ENCODE results near the gene RAPSN.
"Not testable (repeated sequence)": the region's sequence is repeated elsewhere in the genome, so short reads cannot be mapped to it uniquely, and the experiment has no call there.

RAPSN gene

DNA sequence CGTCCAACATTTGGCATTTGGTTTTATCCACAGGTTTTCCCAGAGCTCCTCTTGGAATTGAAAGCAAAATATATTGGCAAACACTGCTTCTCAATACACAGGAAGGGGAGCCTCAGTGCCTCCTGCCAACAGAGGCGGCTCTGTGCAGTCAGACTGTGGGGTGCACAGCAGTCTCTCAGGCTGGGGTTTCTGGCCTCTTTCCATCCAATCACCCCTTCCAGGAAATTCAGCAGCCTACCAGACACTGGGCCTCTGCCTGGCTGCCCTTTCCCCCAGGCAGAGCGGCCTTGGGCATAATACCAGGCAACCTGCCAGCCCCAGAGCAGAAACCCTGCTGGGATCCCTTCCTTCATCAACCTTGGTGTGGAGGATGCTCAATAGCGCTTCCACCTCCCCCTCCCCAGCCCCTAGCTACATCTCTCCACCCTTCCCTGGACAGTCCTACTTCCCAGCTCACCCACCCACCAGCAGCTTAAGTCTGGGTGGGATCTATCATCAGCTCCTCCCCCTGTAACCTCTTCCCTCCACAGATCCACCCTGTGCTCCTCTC, 17.8 kb upstream of the RAPSN start:
- H3K4me3 ChIP-seq (ENCODE audit: low read depth, low read length), result no peak overlapping the region

DNA sequence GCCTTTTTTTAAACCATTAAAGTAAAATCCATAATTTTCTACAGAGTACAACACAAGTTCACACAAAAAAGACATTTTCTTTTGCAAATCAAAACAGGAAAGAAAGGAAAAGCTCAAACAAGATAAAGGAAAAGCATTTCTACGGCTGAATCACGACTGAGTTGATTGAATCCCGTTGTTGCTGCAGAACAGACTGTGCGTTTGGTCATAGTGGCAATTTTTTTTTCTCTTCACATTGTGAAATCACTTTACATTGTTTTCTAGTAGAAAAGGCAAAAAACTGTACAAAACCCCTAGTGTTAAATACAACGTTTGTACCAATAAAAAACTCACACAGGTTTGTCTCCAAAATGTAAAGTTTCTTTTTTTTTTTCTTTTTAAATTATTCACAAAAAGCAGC, 17.3 kb upstream of the RAPSN start:
- no peak overlapping the region for H3K4me3 ChIP-seq (ENCODE audit: low read depth, low read length)

DNA sequence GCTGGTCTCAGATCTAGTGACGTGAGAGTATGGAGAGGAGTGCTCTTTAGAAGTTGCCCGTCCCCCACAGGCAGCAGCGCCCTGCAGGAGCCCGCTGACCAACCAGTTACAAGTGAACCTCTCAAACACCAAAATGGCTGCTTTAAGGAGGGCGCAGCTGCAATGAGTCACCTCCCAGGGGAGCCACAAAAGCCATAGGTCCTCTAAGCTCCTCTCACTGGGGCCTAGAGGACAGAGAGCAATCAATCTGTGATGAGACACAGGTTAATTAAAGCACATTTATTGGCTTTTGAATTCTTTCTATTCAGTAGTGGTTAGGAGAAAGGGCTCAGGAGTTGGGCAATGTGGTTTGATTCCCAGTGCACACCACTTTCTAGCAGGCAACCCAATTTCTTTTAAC, 15.5 kb upstream of the RAPSN start:
- H3K4me3 ChIP-seq (ENCODE audit: low read depth, low read length), result no peak overlapping the region

DNA sequence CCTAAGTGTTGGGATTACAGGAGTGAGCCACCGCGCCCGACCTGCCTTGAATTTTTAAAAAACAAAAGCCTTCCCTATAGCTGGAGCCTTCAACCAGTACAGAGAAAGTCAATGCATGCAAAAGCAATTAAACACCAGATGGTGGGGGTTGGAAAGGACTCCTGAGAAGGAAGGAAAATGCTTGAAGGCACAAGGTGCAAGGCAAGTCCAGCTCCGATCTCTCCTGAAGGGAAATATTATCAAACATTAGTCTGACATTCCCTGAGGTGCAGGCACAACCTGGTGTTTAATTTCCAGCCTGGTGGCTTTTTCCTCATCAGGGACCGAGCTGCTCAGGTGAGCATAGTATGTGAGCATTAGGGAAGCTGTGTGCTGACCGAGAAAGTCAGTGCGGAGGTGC, 12.9 kb upstream of the RAPSN start:
- H3K4me3 ChIP-seq (ENCODE audit: low read depth, low read length), result no peak overlapping the region

DNA sequence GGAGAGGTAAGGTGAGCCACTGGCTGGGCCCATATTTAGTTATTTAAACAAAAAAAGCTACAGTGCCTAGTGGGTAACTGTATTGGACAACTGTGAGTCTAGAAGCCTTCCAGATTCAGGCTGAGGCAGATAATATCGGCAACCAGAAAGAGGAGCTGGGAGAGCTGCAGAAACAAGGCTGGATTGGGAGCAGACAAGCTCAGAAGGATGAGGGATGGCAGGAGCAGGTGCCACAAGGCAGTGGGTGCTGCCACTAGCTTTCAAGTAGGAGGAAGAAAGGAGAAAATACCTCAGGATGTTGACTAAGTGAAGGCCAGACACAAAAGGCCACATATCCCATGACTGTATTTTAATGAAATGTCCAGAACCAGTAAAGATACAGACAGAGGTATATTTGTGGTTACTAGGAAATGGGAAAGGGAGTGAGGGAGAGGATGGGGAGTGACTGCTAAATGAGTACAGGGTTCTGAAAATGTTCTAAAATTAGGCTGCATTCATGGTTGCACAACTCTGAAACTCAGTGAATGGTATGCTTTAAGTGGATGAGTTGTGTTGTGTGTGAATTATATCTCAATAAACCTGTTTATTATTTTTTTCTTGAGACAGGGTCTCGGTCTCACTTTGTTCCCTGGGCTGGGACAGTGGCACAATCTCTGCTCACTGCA, 11.8 kb upstream of the RAPSN start:
- no peak overlapping the region for H3K4me3 ChIP-seq (ENCODE audit: low read depth, low read length)

DNA sequence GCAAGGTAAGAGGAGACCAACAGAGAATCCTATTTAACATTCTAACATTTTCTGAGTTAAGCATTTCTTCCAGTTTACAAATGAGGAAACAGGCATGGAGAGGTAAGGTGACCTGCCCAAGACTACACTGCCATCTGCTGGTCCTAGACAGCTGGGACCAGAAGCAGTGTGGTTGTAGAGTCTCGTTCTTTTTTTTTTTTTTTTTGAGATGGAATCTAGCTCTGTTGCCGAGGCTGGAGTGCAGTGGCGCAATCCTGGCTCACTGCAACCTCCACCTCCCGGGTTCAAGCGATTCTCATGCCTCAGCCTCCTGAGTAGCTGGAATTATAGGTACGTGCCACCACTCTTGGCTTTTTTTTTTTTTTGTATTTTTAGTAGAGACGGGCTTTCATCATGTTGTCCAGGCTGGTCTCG, 5.3 kb upstream of the RAPSN start:
- not testable (repeated sequence) for H3K4me3 ChIP-seq (ENCODE audit: low read depth, low read length)

DNA sequence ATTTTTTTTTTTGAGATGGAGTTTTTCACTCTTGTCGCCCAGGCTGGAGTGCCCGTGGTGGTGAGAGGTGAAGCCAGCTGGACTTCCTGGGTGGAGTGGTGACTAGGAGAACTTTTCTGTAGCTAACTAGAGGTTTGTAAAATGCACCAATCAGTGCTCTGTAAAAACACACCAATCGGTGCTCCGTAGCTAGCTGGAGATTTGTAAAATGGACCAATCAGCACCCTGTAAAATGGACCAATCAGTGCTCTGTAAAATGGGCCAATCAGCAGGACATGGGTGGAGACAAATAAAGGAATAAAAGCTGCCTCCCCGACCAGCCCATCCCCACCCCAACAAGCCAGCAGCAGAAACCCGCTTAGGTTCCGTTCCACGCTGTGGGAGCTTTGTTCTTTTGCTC, 4.4 kb upstream of the RAPSN start:
- H3K4me3 ChIP-seq (ENCODE audit: low read depth, low read length), result no peak overlapping the region

DNA sequence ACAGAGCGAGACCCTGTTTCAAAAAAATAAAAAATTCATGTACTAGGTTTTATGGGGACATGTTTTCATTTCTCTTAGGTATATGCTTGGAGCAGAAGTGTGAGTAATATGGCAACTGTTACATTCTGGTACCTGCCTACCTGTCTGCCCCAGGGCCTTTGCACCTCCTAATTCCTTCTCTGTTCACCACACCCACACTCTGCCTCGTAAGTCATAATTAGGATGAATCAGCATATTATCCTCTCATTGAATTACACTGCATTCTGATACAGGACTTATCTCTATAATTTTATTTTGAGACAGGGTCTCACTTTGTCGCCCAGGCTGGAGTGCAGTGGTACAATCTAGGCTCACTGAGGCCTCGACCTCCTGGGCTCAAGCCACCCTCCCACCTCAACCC, 3.1 kb upstream of the RAPSN start:
- no peak overlapping the region for H3K4me3 ChIP-seq (ENCODE audit: low read depth, low read length)

DNA sequence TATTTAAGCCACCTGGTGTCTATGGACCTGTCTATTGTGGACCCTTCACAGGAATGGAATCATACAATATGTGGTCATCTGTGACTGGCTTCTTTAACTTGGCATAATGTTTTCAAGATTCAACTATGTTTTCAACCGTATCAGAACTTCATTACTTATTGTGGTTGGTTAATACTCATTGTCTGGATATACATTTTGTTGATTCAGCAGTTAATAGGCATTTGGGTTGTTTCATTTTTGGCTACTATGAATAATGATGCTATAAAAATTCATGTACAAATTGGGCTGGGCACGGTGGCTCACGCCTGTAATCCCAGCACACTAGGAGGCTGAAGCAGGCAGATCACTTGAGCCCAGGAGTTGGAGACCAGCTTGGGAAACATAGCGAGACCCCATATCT, 2.5 kb upstream of the RAPSN start:
- no peak overlapping the region for H3K4me3 ChIP-seq (ENCODE audit: low read depth, low read length)

DNA sequence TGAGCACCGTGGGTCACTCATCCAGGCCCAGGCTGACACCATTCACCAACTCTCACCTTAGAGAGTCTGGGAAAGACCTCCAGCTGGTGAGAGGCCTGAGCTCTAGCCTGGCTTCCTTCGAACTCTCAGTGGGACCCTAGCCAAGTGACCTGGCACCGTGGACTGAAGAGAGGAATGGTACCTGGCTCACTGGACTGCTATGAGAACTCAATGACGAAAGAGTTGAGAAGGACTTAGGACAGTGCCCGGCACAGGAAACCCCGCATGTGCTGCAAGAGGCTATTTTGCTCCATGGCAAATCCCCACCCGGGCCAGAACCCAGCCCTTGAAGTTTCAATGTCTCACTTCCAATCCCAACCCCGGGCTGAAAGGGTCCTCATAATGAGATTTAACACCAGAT, 605 bp upstream of the RAPSN start:
- H3K4me3 ChIP-seq (ENCODE audit: low read depth, low read length), result no peak overlapping the region

DNA sequence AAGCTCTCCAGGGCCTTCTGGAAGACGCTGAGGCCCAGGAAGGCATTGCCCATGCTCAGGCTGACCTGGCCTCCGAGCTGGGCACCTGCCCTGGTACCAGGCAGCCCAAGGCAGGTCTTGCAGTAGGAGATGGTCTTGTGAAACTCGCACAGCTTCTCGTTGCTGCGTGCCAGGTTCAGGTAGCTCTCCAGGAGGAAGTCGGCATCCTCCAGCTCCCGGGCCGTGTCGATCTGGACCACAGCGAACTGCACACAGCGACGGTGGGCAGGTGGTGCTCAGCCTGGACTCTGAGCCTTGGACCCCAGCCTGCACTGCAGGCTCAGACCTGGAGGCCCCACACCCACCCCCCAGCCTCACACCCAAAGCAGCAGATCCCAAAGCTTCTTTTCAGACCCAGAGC, 1.0 kb downstream of the RAPSN start:
- H3K4me3 ChIP-seq (ENCODE audit: low read depth, low read length), result no peak overlapping the region

DNA sequence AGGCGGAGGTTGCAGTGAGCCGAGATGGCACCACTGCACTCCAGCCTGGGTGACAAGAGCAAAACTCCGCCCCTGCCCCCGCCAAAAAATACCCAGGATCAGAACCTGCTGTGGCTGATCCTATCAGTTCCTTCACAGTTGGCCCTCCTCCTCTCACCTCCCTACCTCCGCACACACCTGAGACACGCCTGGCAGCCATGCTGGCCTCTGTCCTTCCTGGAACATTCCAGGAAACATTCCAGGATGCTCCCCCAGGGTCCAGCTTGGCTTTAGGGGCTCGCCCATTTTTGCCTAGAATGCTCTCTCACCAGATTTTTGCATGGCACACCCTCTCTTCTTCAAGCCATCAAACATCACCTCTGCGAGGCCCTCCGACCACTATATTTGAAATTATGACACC, 2.1 kb downstream of the RAPSN start:
- H3K4me3 ChIP-seq (ENCODE audit: low read depth, low read length), result no peak overlapping the region

DNA sequence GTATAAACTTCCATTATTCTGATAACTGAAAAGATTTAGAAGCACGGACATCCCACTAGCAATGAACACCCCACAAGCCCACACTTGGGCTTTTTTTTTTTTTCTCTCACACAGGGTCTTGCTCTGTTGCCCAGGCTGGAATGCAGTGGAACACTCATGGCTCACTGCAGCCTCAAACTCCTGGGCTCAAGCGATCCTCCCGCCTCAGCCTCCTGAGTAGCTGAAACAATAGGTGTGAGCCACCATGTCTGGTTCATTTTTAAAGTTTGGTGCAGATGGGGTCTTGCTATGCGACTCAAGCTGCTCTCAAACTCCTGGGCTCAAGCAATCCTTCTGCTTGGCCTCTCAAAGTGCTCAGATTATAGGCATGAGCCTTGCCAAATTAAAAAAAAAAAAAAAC, 3.1 kb downstream of the RAPSN start:
- H3K4me3 ChIP-seq (ENCODE audit: low read depth, low read length), result no peak overlapping the region

DNA sequence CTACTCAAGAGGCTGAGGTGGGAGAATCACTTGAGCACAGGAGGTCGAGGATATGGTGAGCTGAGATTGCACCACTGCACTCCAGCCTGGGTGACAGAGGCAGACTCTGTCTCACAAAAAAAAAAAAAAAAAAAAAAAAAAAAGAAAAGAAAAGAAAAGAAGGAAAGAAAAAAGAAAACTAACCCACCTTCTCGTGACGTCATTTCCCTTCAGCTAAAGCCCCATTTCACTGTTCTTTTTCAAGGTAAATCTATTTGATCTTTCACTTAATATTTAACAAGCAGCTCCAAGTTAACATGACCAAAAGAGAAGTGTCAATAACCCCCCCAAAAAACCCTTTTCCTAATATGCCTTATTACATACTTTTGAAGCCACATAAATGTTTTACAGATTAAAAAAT, 5.1 kb downstream of the RAPSN start:
- H3K4me3 ChIP-seq (ENCODE audit: low read depth, low read length), result no peak overlapping the region

DNA sequence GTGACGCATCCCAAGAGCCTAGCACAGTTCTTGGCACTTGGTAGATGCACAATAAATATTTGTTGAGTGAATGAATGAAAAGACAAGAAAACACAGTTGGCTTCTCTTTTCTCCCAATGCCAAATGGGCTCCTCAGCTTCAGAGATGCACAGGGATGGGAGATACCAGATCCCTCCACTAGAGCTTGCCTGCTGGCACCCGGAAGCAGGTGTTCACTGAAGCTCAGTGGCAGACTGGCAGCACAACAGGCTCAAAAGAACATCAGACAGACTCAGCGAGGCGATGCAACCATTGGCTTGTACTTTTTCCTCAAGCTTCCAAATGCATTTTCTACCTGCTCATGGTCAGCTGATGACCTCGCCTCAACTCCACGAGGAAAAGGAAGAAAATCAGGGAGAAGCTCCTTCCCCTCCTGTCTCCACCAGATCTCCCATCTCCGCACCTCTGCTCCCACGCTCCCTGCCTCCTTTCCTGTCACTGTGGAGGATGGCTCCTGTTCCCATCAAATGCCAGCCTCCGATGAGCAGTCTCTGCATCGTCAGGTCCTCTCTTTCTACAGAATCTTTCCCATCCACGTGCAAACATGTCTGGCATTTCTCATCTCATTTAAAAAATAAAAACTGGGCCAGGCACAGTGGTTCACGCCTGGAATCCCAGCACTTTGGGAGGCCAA, 5.8 kb downstream of the RAPSN start:
- H3K4me3 ChIP-seq (ENCODE audit: low read depth, low read length), result no peak overlapping the region

DNA sequence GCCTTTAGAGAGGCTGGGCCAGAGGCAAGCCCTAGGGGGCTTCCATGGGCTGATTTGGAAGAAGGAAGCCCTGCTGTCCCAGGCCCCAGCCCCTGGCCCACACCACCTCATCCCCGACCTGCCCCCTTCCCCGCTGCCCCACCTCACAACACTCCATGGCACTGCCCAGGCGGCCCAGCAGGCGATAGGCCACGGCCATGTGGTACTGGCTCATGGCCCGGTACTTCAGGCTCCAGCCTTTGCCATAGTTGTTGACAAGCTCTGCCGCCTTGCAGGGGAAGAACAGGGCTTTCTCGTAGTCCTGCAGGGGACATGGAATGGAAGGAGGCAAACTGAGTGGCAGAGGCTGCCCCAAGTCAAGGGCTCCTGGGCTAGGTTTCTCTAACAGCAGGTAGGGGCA, 6.4 kb downstream of the RAPSN start:
- no peak overlapping the region for H3K4me3 ChIP-seq (ENCODE audit: low read depth, low read length)

DNA sequence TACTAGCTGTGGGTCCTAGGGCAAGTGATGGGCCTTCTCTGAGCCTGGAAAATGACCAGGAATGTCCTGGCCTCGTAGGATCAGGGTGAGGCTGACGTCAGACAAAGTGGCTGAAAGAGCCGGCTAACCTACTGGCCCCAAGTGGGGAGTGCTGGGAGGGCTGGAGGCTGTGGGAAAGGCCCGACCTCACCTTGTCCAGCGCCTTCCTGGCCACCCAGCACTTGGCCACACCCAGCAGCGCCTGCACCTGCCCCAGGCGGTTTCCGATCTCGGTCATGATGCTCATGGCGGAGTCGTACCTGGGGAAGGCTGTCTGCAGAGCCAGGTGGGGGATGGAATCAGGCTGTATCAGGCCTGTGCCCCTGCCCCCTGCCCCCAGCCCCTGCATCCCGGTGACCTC, 7.5 kb downstream of the RAPSN start:
- H3K4me3 ChIP-seq (ENCODE audit: low read depth, low read length), result no peak overlapping the region

DNA sequence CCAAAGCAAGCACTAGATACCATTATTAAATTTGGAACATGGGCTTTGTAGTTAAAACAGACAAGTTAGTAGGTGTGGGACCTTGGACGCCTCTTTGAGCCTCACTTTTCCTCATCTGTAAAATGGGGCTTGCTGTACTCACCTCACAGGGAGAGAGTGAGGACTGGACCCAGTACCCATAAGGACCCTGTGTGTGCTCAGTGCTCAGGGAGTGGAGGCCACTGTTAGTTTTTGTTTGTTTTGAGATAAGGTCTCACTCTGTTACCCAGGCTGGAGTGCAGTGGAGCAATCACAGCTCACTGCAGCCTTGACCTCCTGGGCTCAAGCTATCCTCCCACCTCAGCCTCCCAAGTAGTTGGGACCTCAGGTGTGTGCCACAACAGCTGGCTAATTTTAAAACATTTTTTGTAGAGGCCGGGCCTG, 8.9 kb downstream of the RAPSN start:
- H3K4me3 ChIP-seq (ENCODE audit: low read depth, low read length), result no peak overlapping the region

DNA sequence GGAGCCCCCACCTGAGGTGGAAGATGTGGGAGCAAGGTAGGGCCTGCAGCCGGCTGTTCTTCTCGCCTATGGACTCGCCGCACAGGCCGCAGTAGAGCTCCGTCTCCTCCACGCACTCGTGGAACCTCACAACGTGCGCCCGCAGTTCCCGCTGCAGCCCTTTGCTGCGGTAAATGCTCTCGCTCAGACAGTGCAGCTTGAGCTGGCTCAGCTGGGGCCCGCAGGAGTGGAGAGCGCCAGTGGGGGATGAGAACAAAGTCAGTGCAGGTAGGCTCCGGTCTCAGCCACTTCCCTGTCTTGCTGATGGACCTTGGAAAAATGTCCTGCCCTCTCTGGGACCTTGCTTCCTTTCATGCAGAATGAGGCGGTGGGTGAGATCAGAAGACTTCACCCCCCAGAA, 10.2 kb downstream of the RAPSN start:
- H3K4me3 ChIP-seq (ENCODE audit: low read depth, low read length), result no peak overlapping the region

DNA sequence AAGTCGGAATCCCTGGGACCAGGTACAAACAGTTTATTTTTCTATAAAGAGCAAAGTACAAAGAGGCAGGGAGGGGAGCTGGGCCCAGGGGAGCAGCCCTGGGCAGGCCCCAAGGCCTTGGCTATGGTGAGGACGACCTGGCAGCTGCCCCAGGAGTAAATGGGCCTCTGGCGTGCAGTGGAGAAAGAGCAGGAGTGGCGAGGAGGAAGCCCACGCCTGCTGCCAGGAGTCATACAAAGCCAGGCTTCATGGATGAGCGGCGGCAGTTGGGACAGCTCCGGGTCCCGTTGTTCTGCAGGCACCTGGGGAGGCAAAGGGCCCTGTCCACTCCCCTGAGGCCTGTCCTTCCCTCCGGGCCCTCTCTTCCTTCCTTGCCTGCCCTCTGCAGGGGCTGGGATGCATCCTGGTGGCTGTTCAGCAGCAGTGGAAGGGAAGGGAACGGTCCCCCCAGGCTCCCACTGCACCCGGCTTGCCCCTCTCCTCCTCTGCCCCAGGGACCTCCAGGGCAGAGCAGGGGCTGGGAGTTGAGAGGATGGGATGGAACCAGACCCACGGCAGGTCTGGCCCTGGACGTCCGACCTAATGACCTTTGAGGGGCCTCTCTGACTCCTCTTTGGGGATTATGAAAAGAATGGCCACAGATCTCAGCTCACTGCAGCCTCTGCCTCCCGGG, 11.1 kb downstream of the RAPSN start:
- H3K4me3 ChIP-seq (ENCODE audit: low read depth, low read length), result no peak overlapping the region

DNA sequence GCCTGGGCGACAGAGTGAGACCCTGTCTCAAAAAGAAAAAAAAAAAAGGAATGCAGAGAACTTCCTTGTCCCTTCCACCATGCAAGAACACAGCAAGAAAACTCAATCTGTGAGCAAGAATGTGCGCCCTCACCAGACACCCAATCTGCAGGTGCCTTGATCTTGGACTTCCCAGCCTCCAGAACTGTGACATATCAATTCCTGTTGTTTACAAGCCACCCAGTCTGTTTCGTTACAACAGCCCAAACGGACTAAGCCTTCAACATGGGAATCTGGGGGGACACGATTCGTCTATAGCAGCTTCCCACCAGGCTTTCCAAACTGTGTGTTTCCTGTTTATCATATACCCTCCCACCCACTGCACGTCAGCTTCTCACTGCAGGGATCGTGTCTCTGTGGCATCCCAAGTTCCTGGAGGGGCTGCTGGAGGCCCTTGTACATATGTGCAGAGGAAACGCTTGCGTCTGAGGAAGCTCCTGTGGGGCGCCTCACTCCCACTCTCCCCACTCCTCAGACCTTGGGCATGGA, 11.7 kb downstream of the RAPSN start:
- H3K4me3 ChIP-seq (ENCODE audit: low read depth, low read length), result no peak overlapping the region

DNA sequence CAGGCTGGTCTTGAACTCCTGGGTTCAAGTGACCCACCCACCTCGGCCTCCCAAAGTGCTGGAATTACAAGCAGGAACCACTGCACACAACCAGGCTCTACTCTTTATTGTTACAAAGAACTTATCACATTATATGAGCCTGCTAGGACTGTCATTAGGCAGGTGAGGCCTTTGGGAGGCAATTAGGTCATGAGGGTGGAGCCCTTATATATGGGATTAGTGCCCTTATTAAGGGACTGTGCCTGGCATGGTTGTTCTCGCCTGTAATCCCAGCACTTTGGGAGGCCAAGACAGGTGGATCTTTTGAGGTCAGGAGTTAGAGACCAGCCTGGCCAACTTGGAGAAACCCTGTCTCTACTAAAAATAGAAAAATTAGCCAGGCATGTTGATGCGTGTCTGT, 12.2 kb downstream of the RAPSN start:
- H3K4me3 ChIP-seq (ENCODE audit: low read depth, low read length), result no peak overlapping the region

Data from iPS-11a (cell line).